ENCODE measurements around the gene DYNC2I2. TPM values are rescaled to one million over a fixed set of nuclear protein-coding genes. Genes with fewer than 3 reads are reported as not detected.
"Not testable (repeated sequence)": the region's sequence is repeated elsewhere in the genome, so short reads cannot be mapped to it uniquely, and the experiment has no call there.

Gene DYNC2I2
- total and polyA plus RNA-seq, 10 of the 15 experiments (the other 5 are each of a cell fraction or from before 2014, with no cell fraction given): 0.89 to 118 (median 47.9) TPM

GRCh38 chr9:128648206-128648605 lies 8.4 kb downstream of the DYNC2I2 start:
- 79% methylated on average over 9 of the region's 9 CpGs for WGBS (ENCODE audit: insufficient coverage, insufficient replicate concordance, low lambda C conversion rate, missing lambda C conversion rate)
- H3K27me3 ChIP-seq (replicated peaks in 1 of 2; ENCODE audit: control insufficient read depth in 2 of 2, insufficient read depth in 2 of 2, low read length in 1 of 2); H3K4me3 ChIP-seq; H3K9ac ChIP-seq (ENCODE audit: control insufficient read depth, insufficient read depth, low read length); H4K20me1 ChIP-seq (ENCODE audit: control insufficient read depth, insufficient read depth); H3K36me3 ChIP-seq (ENCODE audit: control insufficient read depth in 2 of 2, insufficient read depth in 2 of 2, low read length in 1 of 2); POLR2A ChIA-PET; H3K27ac ChIP-seq (ENCODE audit: control insufficient read depth, insufficient read depth); H3K9me3 ChIP-seq (replicated peaks; ENCODE audit: control insufficient read depth, insufficient read depth, low read length); DNase-seq (ENCODE audit: low read depth, low spot score); H3K79me2 ChIP-seq (ENCODE audit: control insufficient read depth, insufficient read depth, low read length); FAIRE-seq; in situ Hi-C loops (cut with MboI); BruUV-seq (replicated peaks); RAD21 ChIA-PET (ENCODE audit: unreplicated experiment); H2AFZ ChIP-seq (ENCODE audit: control insufficient read depth, low read depth, low read length); H3K4me2 ChIP-seq (ENCODE audit: control insufficient read depth, insufficient read depth): not testable (repeated sequence)
- peak; percentile 41; the same call in 1 of the 2 replicates for TF ChIP-seq RAD21 (IDR thresholded peaks at IDR 0.05; ENCODE audit: insufficient read depth, low read depth, low read length)
- TF ChIP-seq CTCF (IDR thresholded peaks at IDR 0.05 in 2 of 3, conservative IDR thresholded peaks at IDR 0.05 in 1 of 3; ENCODE audit: control insufficient read depth in 2 of 3, extremely low read depth in 1 of 3, insufficient read depth in 1 of 3, low read depth in 3 of 3, low read length in 3 of 3): peak; percentile 15 to 28 (median 24); a peak in 2 of 6 replicates
- TF ChIP-seq ZBTB33 (IDR thresholded peaks at IDR 0.05): peak; percentile 100
- peak; percentile 59; the same call in 1 of the 2 replicates for TF ChIP-seq SMARCA5 (IDR thresholded peaks at IDR 0.05)
- peaks cover 11% of the 10 kb centered on the region for H3K4me1 ChIP-seq (ENCODE audit: control insufficient read depth, insufficient read depth, low read length)
- intact Hi-C loops (cut with micrococcal nuclease; ENCODE audit: unreplicated experiment): loop anchor here (5.0 to 10.0 kb wide), 2 partner anchors 167 to 279 kb away; partner anchors contain the start of gene ENDOG
- ChIA-PET SMC1A (ENCODE audit: uncharacterized antibody, unreplicated experiment) (interaction anchor here (1.1 to 1.2 kb wide), 2 partner anchors 25 to 43 kb away, joined by 3 read pairs; no protein-coding TSS in a partner anchor), CTCF (interaction anchor here (0.8 to 1.4 kb wide), 3 partner anchors 117 to 280 kb away, joined by 3 to 5 read pairs (median 3); no protein-coding TSS in a partner anchor)
- ATAC-seq: peak; percentile 60

All from GM12878 (cell line).